ENCODE results near the gene CDC6.

CDC6 gene

GRCh38 chr17:40348562-40349476, 61.1 kb downstream of the CDC6 start:
- Histone ChIP-seq H3K36me3 (ENCODE audit: control insufficient read depth, insufficient read depth, low read length) (peaks cover 37% of the 10 kb centered on the region), H3K27me3 (replicated peaks; ENCODE audit: control insufficient read depth, insufficient read depth, low read length) (no peaks in the 10 kb centered on the region), H3K4me3 (replicated peaks; ENCODE audit: low read depth, low read length) (no peak overlapping the region)
- TF ChIP-seq CTCF (IDR thresholded peaks at IDR 0.05; ENCODE audit: insufficient read depth, low read length, poor library complexity, severe bottlenecking): no peak
- no peak for DNase-seq (ENCODE audit: extremely low read depth, insufficient read length)

GRCh38 chr17:40349477-40349894, 61.8 kb downstream of the CDC6 start:
- no peak for TF ChIP-seq CTCF (IDR thresholded peaks at IDR 0.05; ENCODE audit: insufficient read depth, low read length, poor library complexity, severe bottlenecking)
- Histone ChIP-seq H3K4me3 (replicated peaks; ENCODE audit: low read depth, low read length) (no peak overlapping the region), H3K36me3 (ENCODE audit: control insufficient read depth, insufficient read depth, low read length) (peaks cover 41% of the 10 kb centered on the region), H3K27me3 (replicated peaks; ENCODE audit: control insufficient read depth, insufficient read depth, low read length) (no peaks in the 10 kb centered on the region)
- DNase-seq (ENCODE audit: extremely low read depth, insufficient read length): no peak

GRCh38 chr17:40349895-40350688, 62.4 kb downstream of the CDC6 start:
- no peaks in the 10 kb centered on the region for H3K27me3 ChIP-seq (replicated peaks; ENCODE audit: control insufficient read depth, insufficient read depth, low read length)
- TF ChIP-seq CTCF (IDR thresholded peaks at IDR 0.05; ENCODE audit: insufficient read depth, low read length, poor library complexity, severe bottlenecking): no peak
- H3K36me3 ChIP-seq (ENCODE audit: control insufficient read depth, insufficient read depth, low read length): peaks cover 40% of the 10 kb centered on the region
- H3K4me3 ChIP-seq (replicated peaks; ENCODE audit: low read depth, low read length): no peak overlapping the region
- DNase-seq (ENCODE audit: extremely low read depth, insufficient read length): no peak

GRCh38 chr17:40350689-40351358, 63.1 kb downstream of the CDC6 start:
- Histone ChIP-seq H3K36me3 (ENCODE audit: control insufficient read depth, insufficient read depth, low read length) (peaks cover 47% of the 10 kb centered on the region), H3K27me3 (replicated peaks; ENCODE audit: control insufficient read depth, insufficient read depth, low read length) (no peaks in the 10 kb centered on the region), H3K4me3 (replicated peaks; ENCODE audit: low read depth, low read length) (no peak overlapping the region)
- no peak for TF ChIP-seq CTCF (IDR thresholded peaks at IDR 0.05; ENCODE audit: insufficient read depth, low read length, poor library complexity, severe bottlenecking)
- no peak for DNase-seq (ENCODE audit: extremely low read depth, insufficient read length)

GRCh38 chr17:40351359-40352236, 63.9 kb downstream of the CDC6 start:
- Histone ChIP-seq H3K27me3 (replicated peaks; ENCODE audit: control insufficient read depth, insufficient read depth, low read length) (no peaks in the 10 kb centered on the region), H3K36me3 (ENCODE audit: control insufficient read depth, insufficient read depth, low read length) (peaks cover 50% of the 10 kb centered on the region), H3K4me3 (replicated peaks; ENCODE audit: low read depth, low read length) (no peak overlapping the region)
- no peak for TF ChIP-seq CTCF (IDR thresholded peaks at IDR 0.05; ENCODE audit: insufficient read depth, low read length, poor library complexity, severe bottlenecking)
- no peak for DNase-seq (ENCODE audit: extremely low read depth, insufficient read length)
